Medulla oblongata (tissue), 1 donor: ENCODE results near the gene GDPD3.
A peak's percentile ranks its signal among the peaks of the same experiment; 100 is the strongest.
"Not testable (repeated sequence)": the region's sequence is repeated elsewhere in the genome, so short reads cannot be mapped to it uniquely, and the experiment has no call there.

ENCODE experiments used
- DNase-seq: peaks from one replicate; pipeline ENCODE4 v3.0.0-alpha.2; 2015; ENCODE audit errors: extremely low spot score

Gene GDPD3, protein sequence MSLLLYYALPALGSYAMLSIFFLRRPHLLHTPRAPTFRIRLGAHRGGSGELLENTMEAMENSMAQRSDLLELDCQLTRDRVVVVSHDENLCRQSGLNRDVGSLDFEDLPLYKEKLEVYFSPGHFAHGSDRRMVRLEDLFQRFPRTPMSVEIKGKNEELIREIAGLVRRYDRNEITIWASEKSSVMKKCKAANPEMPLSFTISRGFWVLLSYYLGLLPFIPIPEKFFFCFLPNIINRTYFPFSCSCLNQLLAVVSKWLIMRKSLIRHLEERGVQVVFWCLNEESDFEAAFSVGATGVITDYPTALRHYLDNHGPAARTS

DNA sequence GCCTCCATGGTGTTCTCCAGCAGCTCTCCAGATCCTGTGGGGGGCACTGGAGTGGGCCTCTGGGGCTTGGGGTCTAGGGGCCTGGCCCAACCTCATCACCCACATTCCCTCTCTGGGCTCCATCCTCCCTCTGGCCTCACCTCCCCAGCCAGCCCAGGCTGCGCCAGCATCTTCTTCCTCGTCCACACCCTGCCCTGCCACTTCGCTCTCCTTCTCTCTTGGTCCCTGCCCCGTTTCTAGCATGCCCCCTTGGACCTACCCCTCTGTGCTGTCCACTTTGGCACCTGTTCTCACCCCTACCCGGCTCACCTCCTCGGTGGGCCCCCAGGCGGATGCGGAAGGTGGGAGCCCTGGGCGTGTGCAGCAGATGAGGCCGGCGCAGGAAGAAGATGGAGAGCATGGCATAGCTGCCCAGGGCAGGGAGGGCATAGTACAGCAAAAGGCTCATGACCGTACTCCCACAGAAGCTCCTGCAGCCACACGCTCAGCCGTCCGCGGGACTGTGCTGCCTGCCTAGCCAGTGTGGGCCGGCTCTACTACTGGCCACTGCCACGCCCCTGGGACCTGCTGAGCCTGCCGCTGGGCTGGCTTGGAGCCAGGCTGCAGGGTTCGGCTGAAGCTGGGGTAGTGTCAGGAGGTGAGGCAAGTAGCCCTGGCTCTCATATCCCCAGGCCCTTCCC is at the start of gene GDPD3:
Gene GDPD3 (minus strand): TSS at position 507 of the 680 bp plus-strand sequence. CDS start 59 bp downstream, at position 448.
- DNase-seq, result no peak

DNA sequence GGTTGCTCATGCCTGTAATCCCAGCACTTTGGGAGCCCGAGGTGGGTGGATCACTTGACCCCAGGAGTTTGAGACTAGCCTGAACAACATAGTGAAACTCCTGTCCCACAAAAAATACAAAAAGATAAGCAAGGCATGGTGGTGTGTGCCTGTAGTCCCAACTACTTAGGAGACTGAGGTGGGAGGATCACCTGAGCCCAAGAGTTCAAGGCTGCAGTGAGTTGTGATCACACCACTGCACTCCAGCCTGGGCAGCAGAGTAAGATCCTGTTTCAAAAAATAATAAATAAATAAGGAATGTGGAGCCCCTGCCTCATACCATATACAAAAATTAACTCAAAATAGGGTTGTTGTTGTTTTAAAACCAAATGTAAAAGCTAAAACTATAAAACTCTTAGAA is 43.9 kb upstream of the GDPD3 start:
- no peak for DNase-seq

DNA sequence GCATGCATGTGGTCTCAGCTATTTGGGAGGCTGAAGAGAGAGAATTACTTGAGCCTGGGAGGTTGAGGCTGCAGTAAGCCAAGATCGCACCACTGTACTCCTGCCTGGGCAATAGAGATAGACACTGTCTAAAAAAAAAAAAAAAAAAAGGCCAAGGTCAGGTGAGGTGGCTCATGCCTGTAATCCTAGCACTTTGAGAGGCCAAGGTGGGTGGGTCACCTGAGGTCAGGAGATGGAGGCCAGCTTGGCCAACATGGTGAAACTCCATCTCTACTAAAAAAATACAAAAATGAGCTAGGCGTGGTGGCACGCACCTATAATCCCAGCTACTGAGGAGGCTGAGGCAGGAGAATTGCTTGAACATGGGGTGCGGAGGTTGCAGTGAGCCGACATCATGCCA is 41.9 kb upstream of the GDPD3 start:
- no peak for DNase-seq

DNA sequence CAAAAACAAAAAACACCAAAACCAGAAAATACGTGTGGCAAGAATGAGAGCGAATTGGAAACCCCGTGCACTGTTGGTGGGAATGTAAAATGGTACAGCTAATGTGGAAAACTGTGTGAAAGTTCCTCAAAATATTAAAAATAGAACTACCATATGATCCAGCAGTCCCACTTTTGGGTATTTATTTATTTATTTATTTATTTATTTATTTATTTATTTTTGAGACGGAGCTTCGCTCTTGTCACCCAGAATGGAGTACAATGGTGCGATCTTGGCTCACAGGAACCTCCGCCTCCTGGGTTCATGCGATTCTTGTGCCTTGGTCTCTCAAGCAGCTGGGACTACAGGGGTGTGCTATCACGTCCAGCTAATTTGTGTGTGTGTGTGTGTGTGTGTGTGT is 39.2 kb upstream of the GDPD3 start:
- no peak for DNase-seq

DNA sequence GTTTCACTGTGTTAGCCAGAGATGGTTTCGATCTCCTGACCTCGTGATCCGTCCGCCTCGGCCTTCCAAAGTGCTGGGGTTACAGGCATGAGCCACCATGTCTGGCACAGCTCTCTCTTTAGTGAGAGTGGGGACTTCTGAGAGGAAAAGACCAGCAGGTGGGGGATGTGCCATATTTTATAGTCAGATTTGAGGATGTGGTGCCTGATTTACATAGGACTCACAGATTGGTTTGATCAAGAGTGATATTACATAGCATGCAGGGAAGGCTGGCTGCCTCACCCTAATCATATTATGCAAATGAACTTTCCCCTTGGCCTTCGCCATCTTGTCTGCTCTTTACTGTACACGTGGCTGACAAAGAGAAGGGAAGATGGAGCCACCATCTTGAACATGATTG is 37.8 kb upstream of the GDPD3 start:
- DNase-seq, result no peak

DNA sequence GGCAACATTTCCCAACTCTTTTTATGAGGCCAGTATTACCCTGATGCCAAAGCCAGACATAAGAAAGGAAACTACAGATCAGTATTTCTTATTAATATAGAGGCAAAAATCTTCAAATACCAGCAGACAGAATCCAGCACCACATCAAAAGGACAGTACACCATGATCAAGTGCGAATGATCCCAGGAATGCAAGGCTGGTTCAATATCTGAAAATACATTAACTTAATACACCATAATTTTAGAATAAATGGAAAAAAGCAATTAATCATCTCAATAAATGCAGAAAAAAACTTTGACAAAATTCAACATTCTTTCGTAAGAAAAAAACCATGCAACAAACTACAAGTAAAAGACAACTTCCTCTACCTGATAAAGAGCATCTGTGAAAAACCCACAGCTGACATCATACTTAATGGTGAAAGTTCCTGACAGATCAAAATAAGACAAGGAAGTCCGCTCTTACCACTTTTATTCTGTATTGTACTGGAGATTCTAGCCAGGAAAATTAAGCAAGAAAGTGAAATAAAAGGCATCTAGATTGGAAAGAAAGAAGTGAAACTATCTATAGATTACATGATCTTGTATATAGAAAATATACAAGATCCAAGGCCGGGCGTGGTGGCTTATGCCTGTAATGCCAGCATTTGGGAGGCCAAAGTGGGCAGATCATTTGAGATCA is 36.1 kb upstream of the GDPD3 start:
- DNase-seq, result peak; percentile 9

DNA sequence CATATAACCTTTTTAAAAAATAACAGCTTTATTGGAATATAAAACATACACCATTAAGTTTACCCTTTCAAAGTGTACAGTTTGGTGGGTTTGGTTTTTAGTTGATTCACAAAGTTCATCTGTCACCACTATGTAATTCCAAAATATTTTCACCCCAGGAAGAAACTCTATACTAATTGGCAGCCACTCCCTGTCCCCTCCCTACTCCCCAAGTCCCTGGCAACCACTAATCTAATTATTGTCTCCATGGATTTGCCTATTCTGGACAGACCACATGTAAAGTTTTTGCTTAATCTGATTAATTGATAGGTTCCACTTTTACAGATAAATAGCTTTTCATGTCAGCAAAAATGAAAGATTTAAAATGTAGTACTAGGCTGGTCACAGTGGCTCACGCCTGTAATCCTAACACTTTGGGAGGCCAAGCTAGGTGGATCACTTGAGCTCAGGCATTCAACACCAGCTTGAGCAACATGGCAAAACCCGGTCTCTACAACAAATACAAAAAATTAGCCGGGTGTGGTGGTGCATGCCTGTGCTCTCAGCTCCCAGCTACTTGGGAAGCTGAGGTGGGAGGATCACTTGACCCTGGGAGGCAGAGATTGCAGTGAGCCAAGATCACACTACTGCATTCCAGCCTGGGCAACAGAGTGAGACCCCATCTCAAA is 34.6 kb upstream of the GDPD3 start:
- DNase-seq, result no peak

DNA sequence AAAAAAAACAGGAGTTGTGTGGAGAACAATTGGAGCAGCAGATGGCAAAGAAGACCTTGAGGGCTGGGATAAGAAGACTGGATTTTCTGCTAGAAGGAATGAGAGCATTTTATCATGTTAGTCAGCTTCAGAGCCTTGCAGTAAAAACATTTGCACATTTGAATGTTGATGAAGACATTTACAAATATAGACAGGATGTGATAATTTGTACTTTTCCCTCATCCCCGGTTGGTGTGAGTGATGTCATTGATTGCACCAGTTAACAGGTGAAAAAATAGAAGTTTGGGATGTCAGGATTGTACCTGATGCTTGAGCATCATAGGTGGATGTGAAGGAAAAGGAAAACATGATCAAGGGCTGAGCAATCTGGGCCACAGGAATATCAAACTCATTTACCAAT is 32.3 kb upstream of the GDPD3 start:
- DNase-seq, result no peak

DNA sequence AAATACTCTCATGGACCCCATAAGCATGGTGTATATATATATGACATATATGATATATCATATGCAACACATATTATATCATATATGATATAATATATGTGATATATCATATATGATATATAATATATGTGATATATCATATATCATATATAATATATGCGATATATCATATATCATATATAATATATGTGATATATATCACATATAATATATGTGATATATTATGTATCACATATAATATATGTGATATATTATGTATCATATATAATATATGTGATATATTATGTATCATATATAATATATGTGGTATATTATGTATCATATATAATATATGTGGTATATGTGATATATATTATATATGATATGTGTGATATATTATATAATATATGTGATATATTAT is 31.6 kb upstream of the GDPD3 start:
- no peak for DNase-seq

DNA sequence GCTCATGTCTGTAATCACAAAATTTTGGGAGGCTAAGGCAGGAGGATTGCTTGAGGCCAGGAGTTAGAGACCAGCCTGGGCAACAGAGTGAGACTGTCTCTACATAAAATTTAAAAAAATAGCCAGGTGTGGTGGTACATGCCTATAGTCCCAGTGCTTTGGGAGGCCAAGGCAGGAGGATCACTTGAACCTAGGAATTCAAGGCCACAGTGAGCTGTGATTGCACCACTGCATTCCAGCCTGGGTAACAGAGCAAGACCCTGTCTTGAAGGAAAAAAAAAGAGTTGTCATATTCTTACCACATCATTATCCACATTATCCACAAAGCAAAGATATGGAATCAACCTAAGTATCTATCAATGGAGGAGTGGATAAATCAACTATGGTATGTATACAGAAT is 30.7 kb upstream of the GDPD3 start:
- DNase-seq, result no peak

DNA sequence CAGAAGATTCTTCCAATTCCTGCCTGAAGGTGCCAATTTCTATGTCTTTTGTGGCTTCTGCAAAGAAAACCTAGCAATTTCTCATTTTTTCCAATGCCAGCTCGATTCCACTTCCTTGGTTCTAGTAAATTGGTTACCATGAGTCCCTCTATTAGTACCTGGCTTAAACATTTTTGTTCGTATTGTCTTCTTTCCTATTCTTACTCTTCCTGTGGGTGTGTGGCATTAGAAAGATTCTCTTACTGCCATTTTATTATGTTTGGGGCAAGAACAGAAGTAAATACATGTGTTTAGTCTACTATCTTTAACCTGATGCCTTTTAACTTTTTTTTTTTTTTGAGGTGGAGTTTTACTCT is 30.0 kb upstream of the GDPD3 start:
- no peak for DNase-seq

DNA sequence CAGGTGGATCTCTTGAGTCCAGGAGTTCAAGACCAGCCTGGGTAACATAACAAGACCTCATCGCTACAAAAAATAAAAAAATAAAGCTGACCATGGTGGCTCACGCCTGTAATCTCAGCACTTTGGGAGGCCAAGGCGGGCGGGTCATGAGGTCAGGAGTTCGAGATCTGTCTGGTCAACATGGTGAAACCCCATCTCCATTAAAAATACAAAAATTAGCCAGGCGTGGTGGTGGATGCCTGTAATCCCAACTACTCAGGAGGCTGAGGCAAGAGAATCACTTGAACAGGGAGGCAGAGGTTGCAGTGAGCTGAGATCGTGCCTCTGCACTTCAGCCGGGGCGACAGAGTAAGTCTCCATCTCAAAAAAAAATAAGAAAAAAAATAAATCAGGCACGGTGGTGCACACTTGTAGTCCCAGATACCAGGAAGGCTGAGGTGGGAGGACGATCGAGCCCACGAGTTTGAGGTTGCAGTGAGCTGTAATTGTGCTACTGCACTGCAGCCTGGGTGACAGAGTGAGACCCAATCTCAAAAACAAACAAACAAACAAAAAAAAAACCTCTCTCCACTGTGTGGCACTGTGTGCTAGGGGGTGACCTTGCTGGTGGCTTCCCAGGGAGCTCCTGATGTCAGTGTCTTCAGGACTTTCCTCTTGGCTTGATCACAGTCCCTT is 29.5 kb upstream of the GDPD3 start:
- DNase-seq, result peak; percentile 24

DNA sequence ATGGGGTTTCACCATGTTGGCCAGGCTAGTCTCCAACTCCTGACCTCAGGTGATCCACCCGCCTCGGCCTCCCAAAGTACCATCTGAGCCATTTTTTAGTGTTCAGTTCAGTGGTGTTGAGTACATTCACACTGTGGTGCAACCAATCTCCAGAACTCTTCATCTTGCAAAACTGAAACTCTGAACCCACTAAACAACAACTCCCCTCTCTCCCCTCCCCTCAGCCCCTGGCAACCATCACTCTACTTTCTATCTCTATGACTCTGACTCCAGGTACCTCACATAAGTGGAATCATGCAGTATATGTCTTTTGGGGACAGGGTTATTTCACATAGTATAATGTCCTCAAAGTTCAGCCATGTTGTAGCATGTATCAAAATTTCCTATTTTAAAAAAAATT is 28.4 kb upstream of the GDPD3 start:
- no peak for DNase-seq

DNA sequence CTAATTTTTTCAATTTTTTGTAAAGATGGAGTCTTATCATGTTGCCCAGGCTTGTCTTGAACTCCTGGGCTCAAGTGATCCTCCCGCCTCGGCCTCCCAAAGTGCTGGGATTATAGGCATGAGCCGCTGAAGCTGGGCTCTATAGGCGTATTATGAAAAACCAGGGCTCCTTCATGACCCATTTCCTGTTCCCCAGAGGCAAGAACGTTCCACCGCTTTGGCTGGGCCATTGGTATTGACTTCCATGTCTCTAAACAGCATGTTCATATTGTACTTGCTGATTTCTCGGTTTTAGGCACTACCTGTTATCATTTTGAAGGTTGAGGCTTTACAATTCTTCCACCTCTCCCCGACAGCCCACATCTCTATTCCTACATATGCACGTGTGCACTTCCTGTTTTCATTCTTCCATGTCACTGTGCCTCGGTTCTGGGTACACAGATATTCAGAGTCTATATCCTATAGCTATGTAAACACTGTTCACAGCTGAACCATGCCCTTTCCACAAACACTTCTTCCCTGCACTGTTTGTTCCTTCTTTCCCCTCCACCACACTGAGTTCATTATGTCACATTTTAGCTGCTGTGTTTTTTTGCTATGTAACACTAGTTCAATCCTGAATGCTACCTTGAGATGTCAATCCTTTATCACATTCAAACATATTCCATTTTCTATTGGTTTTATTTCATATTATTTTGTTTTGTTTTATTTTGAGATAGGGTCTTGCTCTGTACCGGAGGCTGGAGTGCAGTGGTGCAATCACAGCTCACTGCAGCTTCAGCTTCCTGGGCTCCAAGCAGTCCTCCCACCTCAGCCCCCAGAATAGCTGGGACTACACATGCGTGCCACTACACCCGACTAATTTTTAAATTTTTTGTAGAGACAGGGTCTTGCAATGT is 26.5 kb upstream of the GDPD3 start:
- DNase-seq, result no peak

DNA sequence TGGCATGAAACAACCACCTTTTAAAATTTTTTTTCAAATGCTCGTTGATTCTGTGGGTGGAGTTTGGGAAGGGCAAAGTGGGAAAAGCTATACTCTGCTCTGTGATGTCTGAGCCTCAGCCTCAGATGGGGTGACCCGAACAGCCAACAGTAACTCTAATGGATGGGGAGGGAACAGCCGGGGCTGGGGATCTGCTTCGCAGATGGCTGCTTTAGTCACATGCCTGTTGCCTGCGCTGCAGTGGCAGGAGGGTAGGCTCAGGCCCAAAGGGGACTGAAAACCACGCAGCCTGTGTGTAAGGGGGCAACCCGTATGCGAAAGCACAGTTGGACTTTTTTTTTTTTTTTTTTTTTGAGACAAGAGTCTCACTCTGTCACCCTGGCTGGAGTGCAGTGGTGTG is 24.6 kb upstream of the GDPD3 start:
- DNase-seq, result peak; percentile 32

DNA sequence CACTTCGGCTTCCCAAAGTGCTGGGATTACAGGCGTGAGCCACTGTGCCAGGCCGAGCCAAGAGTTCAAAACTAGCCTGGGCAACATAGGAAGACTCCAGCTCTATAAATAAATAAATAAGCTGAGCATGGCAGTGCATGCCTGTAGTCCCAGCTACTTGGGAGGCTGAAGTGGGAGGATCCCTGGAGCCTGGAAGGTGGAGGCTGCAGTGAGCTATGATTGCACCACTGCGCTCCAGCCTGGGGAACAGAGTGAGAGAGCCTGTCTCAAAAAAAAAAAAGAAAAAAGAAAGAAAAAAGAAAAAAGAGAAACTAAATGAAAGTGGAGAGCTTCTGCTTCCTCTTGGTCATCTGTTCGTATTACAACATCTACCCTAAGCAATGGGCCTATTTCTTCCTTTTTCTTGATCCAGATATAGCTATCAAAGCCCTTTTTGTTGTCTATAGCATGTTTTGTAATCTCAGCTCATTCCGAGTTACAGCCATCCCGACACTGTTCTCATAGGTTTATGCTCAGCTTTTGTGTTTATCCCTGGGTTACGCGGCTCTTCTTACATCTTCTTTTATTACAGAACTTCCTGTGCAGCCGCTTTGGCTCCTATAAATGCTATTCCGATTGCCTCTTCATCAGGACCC is 23.8 kb upstream of the GDPD3 start:
- DNase-seq, result peak; percentile 73

DNA sequence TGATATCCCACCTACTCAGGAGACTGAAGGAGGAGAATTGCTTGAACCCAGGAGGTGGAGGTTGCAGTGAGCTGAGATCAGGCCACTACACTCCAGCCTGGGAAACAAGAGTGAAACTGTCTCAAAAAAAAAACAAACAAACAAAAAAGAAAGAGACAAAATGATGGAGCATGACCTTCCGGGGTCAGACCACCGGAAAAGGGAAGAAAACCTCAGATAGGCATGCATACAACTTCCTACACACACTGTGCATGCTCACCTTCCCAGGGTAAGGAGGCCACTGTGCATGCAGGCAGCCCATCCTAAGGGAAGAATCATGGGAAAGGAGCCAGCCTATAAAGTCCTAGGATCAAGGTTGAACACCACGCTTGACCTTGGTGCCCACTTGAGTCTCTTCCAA is 19.3 kb upstream of the GDPD3 start:
- no peak for DNase-seq

DNA sequence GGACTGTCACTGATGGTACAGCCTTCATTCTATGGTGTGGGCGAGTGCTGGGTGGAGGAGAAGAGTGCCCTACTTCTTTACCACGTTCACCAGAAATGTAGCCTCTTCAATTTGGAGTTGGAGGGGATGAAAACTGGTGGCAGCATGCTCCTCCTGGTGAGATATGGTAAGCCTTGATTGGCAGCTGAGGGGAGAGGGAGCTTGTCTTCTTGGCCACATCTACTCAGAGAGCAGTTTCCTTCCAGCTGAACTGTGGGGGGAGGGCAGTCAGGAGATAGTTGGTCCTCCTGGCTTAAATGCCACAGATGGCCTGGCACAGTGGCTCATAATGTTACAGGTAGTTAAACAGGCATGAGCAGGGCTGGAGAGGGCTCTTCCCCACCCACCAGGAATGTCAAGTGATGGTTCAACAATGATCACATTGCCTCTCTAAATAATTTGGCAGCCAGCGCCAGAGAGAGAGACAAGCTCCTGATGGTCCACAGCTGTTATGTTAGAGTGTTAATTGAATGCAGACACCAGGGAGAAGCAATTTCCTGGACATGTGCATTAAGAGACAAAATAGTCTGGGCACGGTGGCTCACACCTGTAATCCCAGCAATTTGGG is 18.6 kb upstream of the GDPD3 start:
- no peak for DNase-seq

DNA sequence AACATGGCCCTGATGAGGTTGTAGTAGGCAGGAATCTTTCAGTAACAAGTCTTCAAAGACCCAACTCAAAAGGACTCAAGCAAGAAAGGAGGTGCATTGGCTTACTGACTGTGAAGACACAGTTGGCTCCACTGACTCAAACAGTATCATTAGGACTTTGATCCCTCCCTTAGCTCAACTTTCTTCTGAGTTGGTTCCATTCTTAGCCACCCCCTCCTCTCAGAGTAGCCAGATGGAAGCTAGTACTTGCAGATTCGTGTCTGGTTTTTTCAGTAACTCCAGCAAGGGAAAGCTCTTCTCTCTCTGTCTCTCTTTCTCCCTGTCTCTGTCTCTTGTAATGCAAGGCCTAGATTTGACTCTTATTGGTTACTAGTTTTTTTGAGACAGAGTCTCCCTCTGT is 14.7 kb upstream of the GDPD3 start:
- DNase-seq, result no peak

DNA sequence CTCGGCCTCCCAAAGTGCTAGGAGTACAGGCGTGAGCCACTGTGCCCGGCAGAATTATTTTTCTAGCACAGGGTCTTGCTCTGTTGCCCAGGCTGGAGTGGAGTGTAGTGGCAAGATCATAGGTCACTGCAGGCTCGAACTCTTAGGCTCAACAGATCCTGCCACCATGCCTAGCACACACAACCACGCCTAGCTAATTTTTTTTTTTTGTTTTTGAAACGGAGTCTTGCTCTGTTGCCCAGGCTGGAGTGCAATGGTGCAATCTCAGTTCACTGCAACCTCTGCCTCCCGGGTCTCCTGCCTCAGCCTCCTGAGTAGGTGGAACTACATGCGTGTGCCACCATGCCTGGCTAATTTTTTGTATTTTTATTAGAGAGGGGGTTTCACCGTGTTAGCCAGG is 12.4 kb upstream of the GDPD3 start:
- DNase-seq, result not testable (repeated sequence)
